Measurements from ENCODE around the gene MPDZ.
"Not testable (repeated sequence)": the region's sequence is repeated elsewhere in the genome, so short reads cannot be mapped to it uniquely, and the experiment has no call there.

The MPDZ gene

DNA sequence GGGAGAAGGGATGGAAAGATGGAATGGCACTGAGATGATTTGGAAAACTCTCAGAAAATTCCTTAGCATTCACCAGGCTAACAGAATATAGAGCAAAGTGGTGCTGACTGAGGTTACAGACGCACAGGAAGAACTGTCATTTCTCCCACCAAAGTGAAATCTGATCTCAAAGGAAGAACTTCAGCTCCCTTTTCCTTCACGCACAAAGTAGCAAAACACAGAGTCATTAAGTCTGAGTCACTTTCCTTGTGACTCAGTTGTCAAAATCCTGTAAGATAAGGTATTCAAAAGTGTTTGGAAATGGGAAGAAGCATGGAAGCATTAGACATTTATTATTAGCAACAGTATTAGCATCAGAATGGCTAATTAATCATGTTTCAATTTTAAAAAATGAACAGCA, 11.7 kb downstream of the MPDZ start:
- no peak for DNase-seq (ENCODE audit: low spot score)

DNA sequence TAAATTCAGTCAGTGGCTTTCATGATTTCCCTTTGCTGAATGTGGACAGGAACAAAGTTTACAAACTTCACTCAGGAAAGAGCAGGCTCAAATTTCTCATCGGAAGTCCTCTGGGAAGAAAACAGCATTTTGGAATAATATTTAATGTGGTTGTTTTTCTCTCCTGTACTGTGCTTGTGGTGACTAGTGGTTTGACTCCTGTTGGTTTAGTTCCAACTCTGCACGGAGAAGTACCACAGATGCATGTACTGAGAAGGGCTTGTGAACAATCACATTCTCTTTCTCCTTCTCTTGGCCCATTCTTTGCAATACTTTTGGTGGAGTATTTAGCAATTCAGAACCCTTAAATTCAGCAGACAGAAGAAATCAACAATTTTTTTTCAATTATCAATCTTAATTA, 13.3 kb downstream of the MPDZ start:
- peak; percentile 14 for DNase-seq (ENCODE audit: low spot score)

DNA sequence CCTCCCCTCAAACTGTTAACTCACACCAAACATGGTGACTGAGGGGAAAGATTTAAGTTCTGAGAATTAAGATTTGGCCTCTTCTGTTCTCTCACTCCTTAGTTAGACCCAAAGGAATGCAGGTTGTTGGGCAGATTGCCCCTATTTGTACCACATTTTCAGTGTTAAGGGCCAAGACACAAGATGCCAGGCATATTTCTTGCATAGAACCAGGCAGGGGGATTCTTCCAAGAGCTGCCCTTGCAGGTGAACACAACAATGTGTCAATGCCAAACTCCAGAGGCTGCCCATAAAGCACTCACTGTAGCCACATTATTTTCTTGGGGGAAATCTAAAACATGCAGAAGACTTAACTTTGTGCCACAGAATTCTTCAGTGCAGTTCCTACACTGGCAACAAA, 14.7 kb downstream of the MPDZ start:
- DNase-seq (ENCODE audit: low spot score) = no peak

DNA sequence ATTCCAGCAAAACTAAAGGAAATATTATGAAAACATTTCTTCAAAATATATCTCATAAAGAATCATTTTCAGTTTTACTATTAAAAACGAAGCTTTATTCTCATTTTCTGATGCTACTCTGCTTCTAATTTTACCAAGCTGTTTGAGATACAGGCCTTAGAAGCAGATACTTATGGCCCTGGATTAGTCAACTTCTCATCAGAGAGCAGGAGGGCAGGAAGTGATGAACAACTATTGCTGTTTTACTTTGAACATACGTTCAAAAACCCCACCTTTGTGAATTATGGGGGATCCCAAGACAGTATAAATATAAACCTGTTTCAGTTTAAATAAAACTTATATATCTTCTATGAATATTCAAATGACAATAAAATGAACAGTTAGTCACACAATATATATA, 16.0 kb downstream of the MPDZ start:
- no peak for DNase-seq (ENCODE audit: low spot score)

DNA sequence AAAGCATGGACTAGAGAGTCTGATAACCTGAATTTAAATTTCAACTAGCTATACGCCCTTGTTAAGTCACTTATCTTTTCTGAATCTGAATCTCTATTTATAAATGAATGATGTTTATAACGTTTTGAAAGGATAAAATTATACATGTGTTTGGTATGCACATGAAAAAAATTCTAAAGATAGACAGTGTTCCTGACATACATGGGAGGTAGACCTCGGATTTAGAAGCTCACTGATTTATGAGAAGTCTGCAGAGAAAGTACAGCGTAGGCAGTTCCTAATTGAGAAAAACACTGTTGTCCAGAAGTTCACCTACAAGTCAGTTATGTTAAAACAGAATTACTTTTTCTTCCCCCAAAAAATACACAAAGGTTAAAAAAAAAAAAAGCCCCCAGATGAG, 26.6 kb downstream of the MPDZ start:
- no peak for DNase-seq (ENCODE audit: low spot score)

DNA sequence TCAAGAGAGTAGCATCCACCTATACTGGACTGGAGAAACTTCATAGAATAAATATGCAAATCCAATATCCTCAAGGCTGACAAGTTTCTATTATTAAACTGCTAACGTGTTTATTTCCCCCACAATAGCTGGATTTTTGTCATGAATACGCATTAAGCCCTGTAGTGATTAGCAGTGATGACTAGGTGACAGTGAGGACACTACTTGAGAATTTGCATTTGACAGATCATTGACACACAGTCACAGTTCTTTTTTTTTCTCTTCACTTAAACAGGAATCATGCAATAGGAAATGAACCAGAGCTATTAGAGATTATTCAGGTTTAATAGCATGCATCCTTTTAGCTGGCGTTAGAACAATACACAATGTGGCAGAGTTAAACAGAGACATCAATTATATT, 35.3 kb downstream of the MPDZ start:
- no peak for DNase-seq (ENCODE audit: low spot score)

DNA sequence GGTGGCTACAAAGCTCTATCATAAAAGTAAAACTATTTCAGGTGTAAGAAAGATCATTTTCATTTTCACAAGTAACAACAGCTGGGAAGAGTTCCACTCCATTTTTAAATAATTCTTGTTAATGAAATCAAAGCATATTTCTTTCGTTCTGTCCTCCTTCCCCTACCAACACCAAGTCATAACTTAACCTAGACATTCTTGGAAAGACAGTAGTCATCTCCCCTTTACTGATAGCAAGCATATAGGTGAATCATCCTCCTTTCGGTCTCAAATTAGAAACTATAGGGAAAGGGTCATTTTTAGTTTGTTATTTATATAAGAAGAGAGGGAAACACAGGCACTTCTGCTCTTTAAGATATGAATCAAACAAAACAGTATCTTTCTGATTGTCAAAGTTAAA, 38.2 kb downstream of the MPDZ start:
- no peak for DNase-seq (ENCODE audit: low spot score)

DNA sequence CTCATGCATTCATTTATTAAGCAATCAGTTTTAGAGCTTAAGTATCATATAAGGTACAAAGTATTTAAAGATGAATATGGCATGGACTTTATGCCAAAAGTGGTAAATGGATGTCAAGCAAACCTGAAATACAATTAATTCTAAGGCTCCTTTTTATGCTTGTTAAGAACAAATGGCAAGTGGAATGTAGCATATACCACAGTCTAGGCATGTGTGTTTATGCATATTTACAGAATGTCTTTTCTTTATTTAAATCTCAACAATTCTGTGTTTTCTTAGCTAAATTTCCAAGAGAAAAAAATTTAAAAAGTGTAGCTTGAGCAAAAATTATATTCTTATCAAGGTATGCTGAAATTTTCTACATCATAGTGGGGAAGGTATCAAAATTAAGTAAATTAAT, 39.8 kb downstream of the MPDZ start:
- no peak for DNase-seq (ENCODE audit: low spot score)

DNA sequence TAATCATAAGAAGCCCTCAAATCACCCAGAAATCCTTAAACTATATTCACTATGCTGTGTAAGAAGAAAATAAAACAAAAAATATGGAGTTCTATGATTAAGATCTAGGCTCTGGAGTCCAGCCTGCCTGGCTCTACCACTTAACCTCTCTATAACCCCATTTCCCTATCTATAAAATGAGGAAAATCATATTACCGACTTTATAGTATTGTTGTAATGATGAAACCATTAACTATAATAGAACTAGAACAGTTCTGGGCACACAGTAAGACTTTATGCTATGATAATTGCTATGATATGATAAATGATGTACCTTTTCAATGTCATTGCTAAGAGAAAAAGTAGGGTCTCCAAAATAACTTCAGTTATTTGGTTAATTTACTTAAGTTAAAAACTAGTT, 40.3 kb downstream of the MPDZ start:
- no peak for DNase-seq (ENCODE audit: low spot score)

DNA sequence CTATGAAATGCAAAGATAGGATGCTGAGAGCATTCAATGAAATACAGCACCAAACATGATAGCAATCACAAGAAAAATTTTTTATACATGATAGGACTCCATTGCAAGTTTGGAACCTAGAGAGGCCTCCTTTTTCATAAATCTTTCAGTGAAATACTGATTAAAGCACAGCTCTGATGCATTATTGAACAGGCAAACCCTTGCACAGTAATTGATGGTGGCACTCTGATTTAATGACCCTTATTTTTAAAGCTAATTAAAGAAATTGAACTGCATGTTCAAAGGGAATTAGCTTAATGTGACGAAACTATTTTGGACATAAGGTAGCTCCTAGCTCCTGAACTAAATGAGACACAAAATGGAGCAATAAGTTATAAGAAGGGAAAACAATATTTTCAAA, 44.6 kb downstream of the MPDZ start:
- no peak for DNase-seq (ENCODE audit: low spot score)

DNA sequence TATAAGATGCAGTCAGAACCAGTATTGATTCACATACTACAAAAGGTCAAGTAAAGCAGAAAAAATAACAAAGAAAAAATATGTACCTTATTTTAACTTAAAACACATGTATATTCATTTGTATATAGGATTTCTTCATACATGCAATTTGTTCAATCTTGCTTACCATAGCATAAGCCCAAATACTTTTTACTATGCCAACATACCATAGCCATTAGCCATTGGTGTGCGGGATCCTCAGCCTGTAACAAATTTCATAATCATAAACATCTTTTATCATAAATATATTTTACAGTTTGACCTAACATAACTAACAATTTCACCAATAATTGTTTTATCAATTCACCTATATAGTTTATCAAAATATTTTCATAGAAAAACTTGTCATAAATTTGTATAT, 51.1 kb downstream of the MPDZ start:
- DNase-seq (ENCODE audit: low spot score) = no peak

DNA sequence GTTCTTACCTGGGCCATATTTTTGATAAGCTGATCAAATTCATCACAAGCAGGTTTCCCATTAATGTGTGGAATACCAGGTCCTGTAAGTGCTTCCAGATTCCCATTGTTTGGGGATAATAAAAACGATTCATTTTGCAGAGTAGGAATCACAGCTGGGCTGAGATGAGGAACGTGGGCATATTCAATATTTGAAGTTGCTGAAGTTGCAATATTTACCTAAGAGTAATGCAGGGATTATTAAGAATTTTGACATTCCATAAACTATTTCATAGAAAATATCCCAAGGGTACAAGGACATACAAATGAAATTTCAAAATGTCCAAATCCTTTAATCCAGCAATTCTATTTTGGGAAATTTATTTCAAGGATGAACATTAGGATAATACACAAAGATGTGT, 55.1 kb downstream of the MPDZ start:
- no peak for DNase-seq (ENCODE audit: low spot score)

DNA sequence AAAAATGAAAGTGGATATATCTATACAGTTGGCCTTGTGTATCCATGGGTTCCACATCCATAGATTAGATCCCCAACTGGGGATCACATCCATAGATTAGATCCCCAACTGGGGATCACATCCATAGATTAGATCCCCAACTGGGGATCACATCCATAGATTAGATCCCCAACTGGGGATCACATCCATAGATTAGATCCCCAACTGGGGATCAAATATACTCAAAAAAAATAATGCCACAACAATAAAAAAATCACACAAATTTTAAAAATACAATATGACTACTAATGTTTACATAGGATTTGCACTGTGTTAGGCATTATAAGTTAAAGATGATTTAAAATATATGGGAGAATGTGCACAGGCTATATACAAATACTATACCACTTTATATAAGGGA, 56.8 kb downstream of the MPDZ start:
- not testable (repeated sequence) for DNase-seq (ENCODE audit: low spot score)

DNA sequence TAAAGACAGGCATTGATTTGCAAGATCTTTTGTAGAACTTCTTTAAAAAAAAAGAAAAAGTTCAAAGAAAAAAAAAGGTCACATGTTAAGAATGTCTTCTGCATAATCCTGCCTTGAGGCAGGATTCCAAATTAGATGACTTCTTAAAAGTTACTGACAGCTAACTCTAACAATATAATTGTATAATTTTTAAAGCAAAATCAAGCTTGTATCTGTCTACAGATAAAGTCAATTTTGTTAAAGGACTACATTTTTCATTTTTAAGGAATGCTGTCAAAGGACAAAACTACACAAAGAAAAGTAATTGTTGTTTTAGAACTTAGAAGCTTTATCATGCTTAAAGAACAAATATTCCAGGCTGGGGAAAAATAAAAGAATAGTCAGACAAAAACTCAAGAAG, 57.8 kb downstream of the MPDZ start:
- no peak for DNase-seq (ENCODE audit: low spot score)

DNA sequence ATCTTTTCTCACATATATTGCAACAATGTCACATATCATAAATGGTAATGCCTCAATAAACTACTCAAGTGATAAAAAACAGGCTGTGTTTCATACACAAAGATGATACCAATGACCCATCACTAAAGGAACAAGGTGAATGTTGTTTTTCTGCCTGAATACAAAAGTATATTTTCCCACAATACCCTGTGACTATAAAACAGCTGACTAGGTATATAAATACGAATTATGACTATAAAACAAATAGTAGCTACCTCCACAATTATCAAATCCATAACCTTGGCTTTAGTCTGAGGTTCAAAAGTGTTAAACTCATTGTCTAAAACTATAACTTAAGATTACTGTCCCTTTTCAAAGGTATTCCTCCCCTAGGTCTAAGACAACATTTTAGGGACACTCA, 58.7 kb downstream of the MPDZ start:
- DNase-seq (ENCODE audit: low spot score) = no peak

DNA sequence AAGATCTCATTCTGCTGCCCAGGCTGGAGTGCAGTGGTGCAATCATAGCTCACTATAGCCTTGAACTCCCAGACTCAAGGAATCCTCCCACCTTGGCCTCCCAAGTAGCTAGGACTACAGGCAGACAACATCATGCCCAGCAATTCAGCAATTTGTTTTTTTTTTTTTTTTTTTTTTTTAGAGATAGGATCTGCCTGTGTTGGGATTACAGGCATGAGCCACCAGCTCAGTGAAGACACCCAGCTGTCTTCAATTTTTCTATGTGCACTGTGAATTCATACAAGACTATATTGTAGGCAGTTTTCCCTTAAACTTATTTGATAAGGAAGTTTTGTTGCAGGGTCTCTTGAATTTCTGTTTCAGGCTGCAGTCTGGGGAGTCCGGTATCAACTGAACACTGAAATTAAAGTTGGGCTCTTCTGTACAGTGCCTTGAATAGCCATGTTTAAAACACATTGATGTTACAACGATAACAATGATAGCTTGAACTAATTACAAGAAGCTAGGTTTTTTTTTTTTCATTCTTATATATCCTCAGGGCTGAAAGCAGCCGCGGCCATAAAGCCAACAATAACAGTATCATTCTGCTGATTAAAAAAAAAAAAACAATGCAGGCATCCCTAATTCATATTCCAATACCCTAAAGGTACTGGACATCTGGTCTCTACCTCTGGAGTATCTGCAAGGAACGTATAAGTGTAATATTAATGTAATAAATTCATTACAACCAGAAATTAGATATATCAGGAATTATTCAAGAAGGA, 63.5 kb downstream of the MPDZ start:
- DNase-seq (ENCODE audit: low spot score) = no peak

DNA sequence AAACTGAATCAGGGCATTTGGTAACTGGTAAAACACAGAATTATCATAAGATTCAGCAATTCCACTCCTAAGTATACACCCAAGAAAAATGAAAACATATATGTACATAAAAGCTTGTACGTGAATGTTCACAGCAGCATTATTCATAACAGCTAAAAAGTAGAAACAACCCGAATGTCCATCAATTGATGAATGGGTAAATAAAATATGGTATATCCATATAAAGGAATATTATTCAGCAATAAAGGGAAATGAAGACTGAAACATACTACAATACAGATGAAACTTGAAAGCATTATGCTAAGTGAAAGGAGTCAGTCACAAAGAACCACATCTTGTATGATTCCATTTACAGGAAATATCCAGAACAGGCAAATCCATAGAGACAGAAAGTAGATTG, 65.5 kb downstream of the MPDZ start:
- DNase-seq (ENCODE audit: low spot score) = no peak

DNA sequence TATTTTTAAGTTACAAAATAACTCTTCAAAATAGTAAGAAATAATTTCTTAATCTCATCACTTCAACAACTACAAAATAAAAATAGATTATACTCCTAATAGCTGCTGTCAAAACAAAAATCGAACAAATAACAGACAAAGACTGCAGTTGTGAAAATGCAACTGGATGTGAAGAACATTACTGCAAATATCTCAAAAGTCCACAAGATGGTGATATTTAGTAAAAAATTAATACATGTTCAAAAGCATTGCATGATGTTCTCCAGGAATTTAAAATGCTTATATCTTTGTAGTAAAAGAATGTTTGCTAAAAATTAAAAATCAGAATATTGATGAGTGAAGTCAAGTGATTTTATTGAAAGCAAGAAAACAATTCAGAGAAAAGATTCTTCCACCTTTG, 66.2 kb downstream of the MPDZ start:
- no peak for DNase-seq (ENCODE audit: low spot score)

DNA sequence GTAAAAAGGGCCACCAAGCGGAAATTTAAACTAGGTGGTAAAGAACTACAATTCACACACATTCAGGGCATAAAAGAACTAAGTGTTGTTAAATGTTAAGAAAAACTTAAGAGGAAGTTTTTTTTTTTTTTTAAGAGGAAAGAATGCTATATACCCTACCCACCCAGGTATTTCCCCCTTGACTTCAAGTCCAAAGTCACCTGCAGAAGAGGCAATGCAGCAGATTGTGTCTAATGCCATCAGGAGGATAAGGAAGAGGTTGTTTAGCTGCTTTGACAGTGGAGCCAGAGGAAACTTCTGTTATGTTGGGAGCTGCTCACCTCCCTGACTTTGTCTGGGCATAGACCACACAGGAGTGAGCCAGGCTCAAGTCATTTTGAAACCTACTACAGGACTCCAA, 69.2 kb downstream of the MPDZ start:
- DNase-seq (ENCODE audit: low spot score) = no peak

DNA sequence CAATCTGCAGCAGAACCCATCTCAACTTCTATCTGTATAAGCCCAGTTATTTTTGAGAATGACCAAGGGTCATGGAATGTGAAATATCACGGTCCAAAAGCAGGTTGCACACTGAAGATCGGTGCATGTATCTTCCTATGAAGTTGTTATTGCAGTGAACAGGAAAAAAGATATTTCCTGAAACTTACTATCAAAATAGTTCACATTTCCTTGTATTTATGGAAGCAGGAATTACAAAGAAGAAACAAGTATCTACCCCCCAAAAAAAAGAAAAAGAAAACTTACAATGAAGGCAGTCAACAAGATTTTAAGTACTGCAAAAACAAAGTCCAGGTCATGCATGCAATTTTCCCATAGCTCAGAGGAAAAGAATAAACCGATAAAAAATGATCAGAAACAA, 70.0 kb downstream of the MPDZ start:
- no peak for DNase-seq (ENCODE audit: low spot score)

DNA sequence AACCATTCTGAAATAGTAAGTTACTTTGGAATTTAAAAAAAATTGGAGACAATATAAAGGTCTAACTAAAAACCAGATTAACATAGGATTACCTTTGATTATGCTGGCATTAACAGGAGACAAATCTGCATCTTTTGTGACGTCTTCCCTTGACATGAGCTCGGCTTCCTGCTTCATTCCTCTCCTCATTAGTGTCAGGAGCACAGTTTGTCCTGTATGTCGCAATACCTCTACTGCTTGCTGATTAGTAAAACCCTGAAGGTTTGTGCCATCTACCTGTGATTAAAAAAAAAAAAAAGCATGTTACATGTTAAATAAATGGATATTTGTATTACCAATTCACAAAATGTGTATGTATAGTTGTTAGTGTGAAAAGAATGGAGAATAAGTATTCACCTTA, 73.7 kb downstream of the MPDZ start:
- no peak for DNase-seq (ENCODE audit: low spot score)

DNA sequence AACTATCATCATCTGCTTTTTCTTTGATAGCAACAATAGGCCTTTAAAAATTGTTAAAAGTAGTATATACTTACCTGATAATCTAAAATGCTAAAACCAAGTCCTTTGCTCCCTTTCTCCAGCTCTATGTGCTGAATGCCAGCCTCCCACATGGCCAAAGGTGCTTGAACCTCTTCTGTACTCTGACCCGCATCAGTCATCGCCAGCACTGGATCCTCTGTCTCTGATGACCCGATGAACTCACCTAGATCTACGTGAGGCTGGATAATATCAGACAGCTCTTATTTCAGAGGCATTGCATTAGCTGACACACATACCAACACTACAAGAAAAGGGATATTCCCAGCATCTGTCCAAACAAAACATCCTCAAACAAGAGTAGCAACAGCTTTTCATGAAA, 89.5 kb downstream of the MPDZ start:
- no peak for DNase-seq (ENCODE audit: low spot score)

DNA sequence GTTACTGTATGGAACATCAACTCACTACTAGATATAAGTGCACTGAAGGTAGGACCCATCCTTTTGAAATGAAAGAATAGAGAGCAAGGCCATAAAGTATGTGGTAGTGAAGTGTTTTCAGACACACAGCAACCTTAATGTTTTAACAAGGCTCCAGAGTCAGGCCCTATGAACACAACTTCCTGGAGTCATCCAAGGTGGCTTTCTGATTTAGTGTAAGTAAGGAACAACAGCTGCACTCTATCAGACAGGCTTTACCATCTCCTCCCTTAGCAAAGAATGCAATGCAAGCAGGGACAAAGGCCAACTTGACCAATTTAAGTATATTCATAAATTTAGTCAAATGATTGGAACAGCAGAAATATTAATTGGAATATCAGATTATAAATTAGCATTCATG, 90.1 kb downstream of the MPDZ start:
- DNase-seq (ENCODE audit: low spot score) = no peak

DNA sequence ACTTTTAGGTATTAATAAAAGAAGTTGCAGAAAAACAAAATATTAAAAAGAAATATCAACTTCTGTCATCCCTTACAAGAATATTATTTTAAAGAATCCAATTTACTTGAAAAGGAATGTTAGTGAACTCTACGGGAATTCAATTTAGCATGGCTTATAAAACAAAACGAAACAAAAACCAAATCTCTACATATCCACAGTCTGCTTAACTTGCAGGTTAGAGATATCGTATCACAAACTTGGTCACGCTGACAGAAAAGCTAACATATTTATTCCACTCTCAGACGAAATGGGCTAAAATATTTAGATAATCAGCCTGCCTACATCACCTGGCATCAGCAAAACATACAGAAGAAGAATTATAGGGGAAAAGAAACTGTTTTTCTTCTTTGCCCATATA, 92.7 kb downstream of the MPDZ start:
- no peak for DNase-seq (ENCODE audit: low spot score)

DNA sequence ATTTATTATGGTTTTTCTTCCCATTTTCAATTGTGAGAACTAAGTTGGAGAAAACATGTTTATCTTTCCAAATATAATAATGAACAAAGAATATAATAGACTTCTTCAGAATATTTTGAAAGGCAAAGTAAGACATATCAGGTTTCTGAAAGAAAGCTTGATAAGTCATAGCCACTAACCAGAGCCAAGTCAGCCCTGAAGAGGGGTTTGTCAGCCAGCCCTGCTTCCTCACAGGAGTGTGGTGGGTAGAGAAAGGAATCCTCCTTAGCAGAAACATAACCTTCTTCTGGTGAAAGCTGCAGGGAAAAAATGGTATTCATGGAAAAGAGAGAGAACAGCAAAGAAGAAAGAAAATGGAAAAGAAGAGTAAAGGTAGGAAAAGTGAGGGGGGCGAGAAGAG, 93.4 kb downstream of the MPDZ start:
- DNase-seq (ENCODE audit: low spot score) = no peak
